Kidney capillary endothelial cell (primary cell): ENCODE data around the gene ACSM6.
A peak's percentile ranks its signal among the peaks of the same experiment; 100 is the strongest.

ENCODE experiments used
- DNase-seq: peaks from one replicate; pipeline ENCODE4 v3.0.0-alpha.2; 2018; ENCODE audit warnings: low spot score

Gene ACSM6

GRCh38 chr10:95245425-95246055, 51.5 kb downstream of the ACSM6 start:
- no peak for DNase-seq

GRCh38 chr10:95246582-95247051, 52.6 kb downstream of the ACSM6 start:
- DNase-seq, result peak; percentile 53

GRCh38 chr10:95247200-95247880, 53.3 kb downstream of the ACSM6 start:
- no peak for DNase-seq

GRCh38 chr10:95247881-95248583, 54.0 kb downstream of the ACSM6 start:
- no peak for DNase-seq

GRCh38 chr10:95248989-95249388, 55.0 kb downstream of the ACSM6 start:
- no peak for DNase-seq

GRCh38 chr10:95249467-95249866, 55.4 kb downstream of the ACSM6 start:
- no peak for DNase-seq

GRCh38 chr10:95250856-95251255, 56.8 kb downstream of the ACSM6 start:
- DNase-seq, result no peak

- DNase-seq, result no peak
These were observed 59.0 kb downstream of the ACSM6 start for GRCh38 chr10:95253007-95253406.

- no peak for DNase-seq
These were observed 59.6 kb downstream of the ACSM6 start for GRCh38 chr10:95253686-95254085.

GRCh38 chr10:95254629-95255028, 60.6 kb downstream of the ACSM6 start:
- no peak for DNase-seq

- DNase-seq, result no peak
These were observed 62.2 kb downstream of the ACSM6 start for GRCh38 chr10:95256268-95256667.

- DNase-seq, result no peak
These were observed 63.8 kb downstream of the ACSM6 start for GRCh38 chr10:95257849-95258248.

GRCh38 chr10:95260397-95260881, 66.4 kb downstream of the ACSM6 start:
- DNase-seq, result no peak

GRCh38 chr10:95260909-95261552, 67.0 kb downstream of the ACSM6 start:
- DNase-seq, result no peak

GRCh38 chr10:95261926-95262325, 67.9 kb downstream of the ACSM6 start:
- no peak for DNase-seq

- DNase-seq, result no peak
These were observed 68.9 kb downstream of the ACSM6 start for GRCh38 chr10:95262763-95263518.

GRCh38 chr10:95263864-95264226, 69.8 kb downstream of the ACSM6 start:
- DNase-seq, result no peak

- DNase-seq, result no peak
These were observed 70.4 kb downstream of the ACSM6 start for GRCh38 chr10:95264227-95265051.

- DNase-seq, result no peak
These were observed 71.5 kb downstream of the ACSM6 start for GRCh38 chr10:95265572-95265971.

- peak; percentile 39 for DNase-seq
These were observed 72.6 kb downstream of the ACSM6 start for GRCh38 chr10:95266674-95267095.

GRCh38 chr10:95267251-95267650, 73.2 kb downstream of the ACSM6 start:
- DNase-seq, result no peak
